ENCODE data around the gene SLC9A9. TPM values are rescaled to one million over a fixed set of nuclear protein-coding genes. Genes with fewer than 3 reads are reported as not detected.
"Not testable (repeated sequence)": the region's sequence is repeated elsewhere in the genome, so short reads cannot be mapped to it uniquely, and the experiment has no call there.

SLC9A9 gene
- total RNA-seq, 1 experiment from 2014 or later, result 0.84 TPM

GRCh38 chr3:143810166-143810952 lies 37.9 kb downstream of the SLC9A9 start:
- no peak for DNase-seq (ENCODE audit: low read depth)

- DNase-seq (ENCODE audit: low read depth), result no peak
These were observed 39.1 kb downstream of the SLC9A9 start for GRCh38 chr3:143809121-143809621.

DNA sequence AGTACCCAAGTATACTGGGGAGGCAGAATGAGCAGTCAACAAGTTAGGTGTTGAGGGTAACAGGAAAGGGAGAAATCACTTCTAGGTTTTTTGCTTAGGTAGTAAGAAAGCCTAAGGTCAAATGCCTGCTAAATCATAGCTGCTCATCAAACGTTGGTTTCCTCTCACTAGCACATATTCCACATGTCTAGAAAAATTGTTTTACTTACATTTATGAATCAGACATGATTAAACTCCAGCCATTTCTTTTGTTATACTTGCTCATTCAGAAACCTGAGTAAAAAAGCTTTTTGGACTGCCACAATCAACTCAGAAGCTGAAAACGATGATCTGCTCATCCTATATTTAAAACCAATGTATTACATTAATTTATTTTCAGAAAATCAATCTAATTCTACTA lies 40.2 kb downstream of the SLC9A9 start:
- DNase-seq (ENCODE audit: low read depth), result no peak

- no peak for DNase-seq (ENCODE audit: low read depth)
These were observed 42.2 kb downstream of the SLC9A9 start for GRCh38 chr3:143806038-143806437.

DNA sequence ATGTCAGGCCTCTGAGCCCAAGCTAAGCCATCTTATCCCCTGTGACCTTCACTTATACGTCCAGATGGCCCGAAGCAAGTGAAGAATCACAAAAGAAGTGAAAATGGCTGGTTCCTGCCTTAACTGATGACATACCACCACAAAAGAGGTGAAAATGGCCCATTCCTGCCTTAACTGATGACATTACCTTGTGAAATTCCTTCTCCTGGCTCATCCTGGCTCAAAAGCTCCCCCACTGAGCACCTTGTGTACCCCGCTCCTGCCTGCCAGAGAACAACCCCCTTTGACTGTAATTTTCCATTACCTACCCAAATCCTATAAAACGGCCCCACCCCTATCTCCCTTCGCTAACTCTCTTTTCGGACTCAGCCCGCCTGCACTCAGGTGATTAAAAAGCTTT lies 42.8 kb downstream of the SLC9A9 start:
- DNase-seq (ENCODE audit: low read depth), result not testable (repeated sequence)

- DNase-seq (ENCODE audit: low read depth), result not testable (repeated sequence)
These were observed 47.2 kb downstream of the SLC9A9 start for GRCh38 chr3:143801046-143801445.

DNA sequence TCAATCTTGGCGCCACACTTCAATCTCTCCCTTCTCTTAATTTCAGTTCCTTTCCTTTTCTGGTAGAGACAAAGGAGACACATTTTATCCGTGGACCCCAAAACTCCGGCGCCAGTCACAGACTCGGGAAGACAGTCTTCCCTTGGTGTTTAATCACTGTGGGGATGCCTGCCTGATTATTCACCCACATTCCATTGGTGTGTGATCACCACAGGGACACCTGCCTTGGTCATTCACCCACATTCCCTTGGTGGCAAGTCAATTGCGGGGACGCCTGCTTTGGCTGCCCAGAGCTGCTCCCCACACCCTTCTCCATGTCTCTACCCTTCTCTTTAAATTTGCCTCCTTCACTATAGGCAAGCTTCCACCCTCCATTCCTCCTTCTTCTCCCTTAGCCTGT lies 50.1 kb downstream of the SLC9A9 start:
- peak; percentile 11 for DNase-seq (ENCODE audit: low read depth)

- DNase-seq (ENCODE audit: low read depth), result no peak
These were observed 52.4 kb downstream of the SLC9A9 start for GRCh38 chr3:143795874-143796273.

DNA sequence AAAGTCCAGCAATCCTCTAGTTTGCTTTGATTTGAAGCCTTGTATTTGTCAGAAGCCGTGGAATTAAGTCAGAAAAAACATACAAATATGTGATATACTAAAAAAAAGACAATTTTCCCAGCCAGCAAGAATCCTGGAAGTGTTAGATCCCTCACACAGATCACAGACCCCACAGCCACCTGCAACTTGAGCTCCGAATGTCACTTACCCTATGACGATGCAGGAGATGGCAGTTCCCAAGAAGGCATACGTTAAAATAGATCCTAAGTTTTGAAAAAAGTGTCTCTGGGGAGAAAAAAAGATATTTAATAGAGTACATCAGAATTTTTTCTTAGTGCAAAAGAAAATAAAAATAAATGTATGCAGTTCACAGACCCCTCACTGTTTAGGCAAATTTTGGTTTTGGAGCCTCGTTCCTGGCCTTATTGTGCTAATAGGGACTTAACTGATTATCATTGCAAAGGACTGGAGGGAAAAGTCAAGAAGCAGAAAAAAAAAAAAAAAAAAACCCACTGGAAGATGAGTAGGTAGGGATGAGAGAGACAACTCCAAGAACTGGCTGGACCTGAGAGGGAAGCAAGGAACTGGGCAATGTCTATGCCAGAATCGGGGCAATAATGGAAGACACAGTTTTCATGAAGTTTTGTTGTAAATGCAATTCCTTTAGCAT lies 53.3 kb downstream of the SLC9A9 start:
- DNase-seq (ENCODE audit: low read depth), result no peak

GRCh38 chr3:143793971-143794370 lies 54.3 kb downstream of the SLC9A9 start:
- DNase-seq (ENCODE audit: low read depth), result no peak

DNA sequence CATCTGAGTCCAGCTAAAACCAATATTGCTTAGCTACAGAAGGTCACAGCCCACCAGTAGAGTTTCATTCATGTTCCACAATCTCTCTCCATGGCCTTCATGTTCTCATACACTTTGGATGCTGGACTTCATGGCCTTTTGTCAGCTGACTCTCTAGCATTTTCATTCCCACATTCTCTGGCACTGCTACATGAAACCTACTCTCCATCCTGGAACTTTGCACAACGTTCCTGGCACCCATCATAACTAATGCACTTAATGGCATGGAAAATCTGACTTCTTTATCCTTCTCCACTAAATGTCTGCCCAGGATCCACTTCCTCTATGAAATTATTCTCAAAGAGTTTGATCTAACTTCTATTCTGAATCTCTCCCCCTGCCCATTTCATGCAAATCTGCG lies 56.9 kb downstream of the SLC9A9 start:
- DNase-seq (ENCODE audit: low read depth), result no peak

- DNase-seq (ENCODE audit: low read depth), result no peak
These were observed 61.8 kb downstream of the SLC9A9 start for GRCh38 chr3:143786219-143787191.

DNA sequence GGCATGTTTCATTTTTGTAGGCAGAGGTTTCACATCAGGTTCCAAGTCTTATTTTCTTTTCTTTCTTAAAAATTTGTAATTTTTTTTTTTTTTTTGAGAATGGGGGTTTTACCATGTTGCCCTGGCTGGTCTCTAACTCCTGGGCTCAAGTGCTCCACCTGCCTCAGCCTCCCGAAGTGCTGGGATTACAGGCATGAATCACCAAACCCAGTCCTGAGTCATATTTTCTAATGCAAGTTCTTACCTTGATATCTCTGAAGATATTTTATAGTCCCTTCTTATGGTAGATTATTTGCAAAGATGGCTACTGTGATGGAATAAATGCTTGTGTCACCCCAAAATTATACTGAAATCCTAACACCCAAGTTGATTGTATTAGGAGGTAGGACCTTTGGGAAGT lies 63.8 kb downstream of the SLC9A9 start:
- no peak for DNase-seq (ENCODE audit: low read depth)

DNA sequence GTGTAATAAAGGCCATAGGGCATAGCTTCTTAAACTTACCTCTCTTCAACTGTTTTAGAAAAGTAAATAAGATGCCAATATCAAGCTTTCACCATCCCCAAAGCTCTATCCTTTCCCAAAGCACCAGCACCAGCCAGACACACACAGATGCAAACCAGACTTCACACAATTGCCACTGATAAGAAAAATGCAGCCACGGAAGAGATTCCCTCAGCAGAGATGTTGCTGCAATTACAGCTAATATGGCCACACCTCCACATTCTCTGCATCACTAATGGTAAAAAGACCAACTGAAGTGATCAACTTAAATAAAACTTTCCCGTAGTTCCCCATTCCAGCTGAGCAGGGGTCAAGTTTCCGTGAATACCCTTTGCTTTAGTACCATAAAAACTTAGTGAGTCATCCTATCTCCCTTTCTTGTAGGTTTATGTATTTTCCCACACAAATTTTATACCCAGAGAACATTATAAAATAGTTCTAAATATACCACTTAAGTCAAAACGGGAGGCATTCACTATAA lies 64.4 kb downstream of the SLC9A9 start:
- DNase-seq (ENCODE audit: low read depth), result no peak

- peak; percentile 33 for DNase-seq (ENCODE audit: low read depth)
These were observed 72.8 kb downstream of the SLC9A9 start for GRCh38 chr3:143775459-143775858.

DNA sequence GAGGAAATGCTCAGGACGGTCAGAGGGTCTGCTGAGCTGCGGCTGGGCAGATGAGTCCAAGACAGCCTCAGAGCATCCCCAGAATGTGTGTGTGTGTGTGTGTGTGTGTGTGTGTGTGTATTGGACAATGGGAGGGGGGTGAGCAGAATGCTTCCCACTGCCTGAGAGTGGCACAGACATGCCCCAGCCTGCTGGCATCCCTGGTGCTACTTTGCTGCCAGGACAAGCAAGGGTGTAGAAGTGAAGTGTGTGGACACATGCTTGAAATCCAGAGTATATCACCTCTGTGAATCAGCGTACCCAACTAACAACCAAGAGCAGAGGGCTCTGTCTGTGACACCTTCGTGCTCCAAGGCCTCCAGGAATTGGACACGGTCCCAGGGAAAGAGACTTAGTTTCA lies 76.3 kb downstream of the SLC9A9 start:
- no peak for DNase-seq (ENCODE audit: low read depth)

GRCh38 chr3:143771258-143771657 lies 77.0 kb downstream of the SLC9A9 start:
- DNase-seq (ENCODE audit: low read depth), result no peak

- no peak for DNase-seq (ENCODE audit: low read depth)
These were observed 77.9 kb downstream of the SLC9A9 start for GRCh38 chr3:143770391-143770790.

DNA sequence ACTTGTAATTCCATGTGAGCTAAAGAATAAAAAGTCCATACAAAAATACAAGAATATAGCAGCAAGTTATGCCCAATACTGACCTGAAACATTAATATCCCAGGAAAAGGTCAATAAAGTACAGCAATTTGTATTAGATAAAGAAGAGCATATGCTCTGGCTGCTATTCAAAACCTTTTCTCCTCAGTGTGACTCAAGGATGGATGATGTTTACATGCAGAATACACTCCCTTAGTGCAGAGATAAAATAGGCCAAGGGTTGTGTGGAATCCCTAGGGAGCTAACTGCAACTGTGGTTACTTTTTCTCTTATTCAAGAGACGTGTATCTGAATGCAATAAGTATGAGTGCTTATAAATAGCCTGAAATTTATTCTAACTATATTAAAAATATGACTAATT lies 78.7 kb downstream of the SLC9A9 start:
- DNase-seq (ENCODE audit: low read depth), result no peak

- no peak for DNase-seq (ENCODE audit: low read depth)
These were observed 83.4 kb downstream of the SLC9A9 start for GRCh38 chr3:143764840-143765239.

DNA sequence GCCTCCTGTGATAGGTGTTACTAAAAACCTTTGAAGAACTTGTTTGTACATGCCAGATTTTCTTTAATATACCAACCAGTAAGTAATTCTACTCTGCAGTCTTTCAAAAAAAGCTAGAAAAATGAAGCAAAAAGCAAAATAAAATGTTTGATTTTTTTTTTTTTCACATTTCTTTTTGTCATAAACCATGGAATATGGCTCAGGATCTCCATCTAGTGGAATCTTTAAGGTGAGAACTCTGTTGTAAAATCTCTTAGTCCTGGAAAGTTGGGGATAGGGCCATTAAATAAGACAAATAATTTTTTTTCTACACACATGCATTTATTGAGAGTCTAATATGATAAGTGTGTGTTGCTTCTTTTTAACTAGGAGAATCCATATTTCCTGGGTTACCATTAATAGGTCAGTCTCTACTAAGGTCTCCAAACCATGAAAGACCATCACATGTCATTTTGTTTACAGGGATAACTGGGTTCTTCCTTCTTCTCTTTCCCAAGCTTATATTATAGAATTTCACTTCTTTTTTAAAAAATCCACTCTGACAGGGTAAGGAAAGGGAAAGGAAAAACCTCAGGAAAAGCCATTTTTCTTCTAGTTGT lies 84.6 kb downstream of the SLC9A9 start:
- peak; percentile 5 for DNase-seq (ENCODE audit: low read depth)

Measured in RPMI7951 (cell line).